Left colon (tissue), 2 donors: ENCODE measurements around the gene ESR2. TPM values are rescaled to one million over a fixed set of nuclear protein-coding genes. Genes with fewer than 3 reads are reported as not detected.
"Not testable (repeated sequence)": the region's sequence is repeated elsewhere in the genome, so short reads cannot be mapped to it uniquely, and the experiment has no call there.

Experiments
- ATAC-seq: fragments of 200-7000 bp; cut with Tn5 transposase; one replicate; pipeline ENCODE4 v1.9.1; 2020; ENCODE audit warnings: mild to moderate bottlenecking, moderate library complexity
- DNase-seq, 2 donors: peaks; one replicate each; pipeline ENCODE4 v3.0.0-alpha.2; 2020
- intact Hi-C, 2 donors: fragments of 100-400 bp; cut with DNase I in 1 of 2; cut with micrococcal nuclease in 1 of 2; formaldehyde crosslinking; loops; one replicate each; pipeline versions ENCODE4 v1.11.2 to v1.14.0; 2022; cut with DNase I, micrococcal nuclease
- total RNA-seq, 2 donors: library from RNA; stranded (reverse); fragmentation: NEBNext Ultra II Directional; extraction: Animal tissue kit (Norgen Biotek cat#: 25700); gene quantifications; one replicate each; pipeline ENCODE4 v1.2.1, GENCODE V29; 2021
- donor health status: DM: no; HTN: no; CAD: no.
- donor health status: DM: yes; HTN: yes; CAD: no.

ESR2 gene
- total RNA-seq, 2 donors from 2014 or later, result 0.40 to 0.70 TPM

DNA sequence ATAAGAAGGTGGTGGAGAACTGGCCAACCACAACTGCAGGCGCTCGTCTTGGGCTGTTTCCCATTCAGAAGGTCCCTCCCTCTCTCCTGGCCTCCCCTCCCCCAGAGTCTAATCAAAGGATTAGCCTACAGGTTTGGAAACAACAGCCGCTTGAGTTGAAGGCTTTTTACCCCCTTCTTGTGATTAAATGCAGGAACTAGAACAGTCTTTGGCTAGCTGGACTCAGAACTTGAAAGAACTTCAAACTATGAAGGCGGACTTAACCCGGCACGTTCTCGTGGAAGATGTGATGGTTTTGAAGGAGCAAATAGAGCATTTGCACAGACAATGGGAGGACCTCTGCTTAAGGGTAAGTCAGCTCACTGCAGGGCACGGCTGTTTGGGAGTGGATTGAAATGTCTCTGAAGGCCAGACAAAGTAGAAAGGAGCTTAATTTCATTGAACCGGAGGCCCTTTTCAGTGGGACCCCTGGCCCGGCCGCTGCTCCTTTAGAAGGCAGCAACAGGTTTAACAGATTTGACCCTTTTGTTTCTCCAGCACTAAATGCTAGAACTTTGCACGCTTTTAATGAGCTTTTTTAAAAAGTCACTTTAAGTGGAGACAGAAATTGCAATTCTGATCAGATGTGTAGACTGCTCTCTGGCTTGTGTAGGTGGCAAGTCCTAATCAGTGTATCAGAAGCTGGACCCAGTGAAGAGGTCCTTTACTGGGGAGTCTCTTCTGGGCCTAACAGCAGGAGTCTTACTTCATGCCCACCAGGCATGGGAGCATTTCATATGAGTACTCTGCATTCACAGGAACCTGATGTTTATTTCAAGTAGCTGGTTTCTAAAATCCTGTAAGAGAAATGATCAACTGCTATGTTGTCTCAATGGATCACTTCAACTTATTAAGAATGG, 107.7 kb downstream of the ESR2 start:
- intact Hi-C loops, result no loop called here
- ATAC-seq (no peak), DNase-seq (no peak)

DNA sequence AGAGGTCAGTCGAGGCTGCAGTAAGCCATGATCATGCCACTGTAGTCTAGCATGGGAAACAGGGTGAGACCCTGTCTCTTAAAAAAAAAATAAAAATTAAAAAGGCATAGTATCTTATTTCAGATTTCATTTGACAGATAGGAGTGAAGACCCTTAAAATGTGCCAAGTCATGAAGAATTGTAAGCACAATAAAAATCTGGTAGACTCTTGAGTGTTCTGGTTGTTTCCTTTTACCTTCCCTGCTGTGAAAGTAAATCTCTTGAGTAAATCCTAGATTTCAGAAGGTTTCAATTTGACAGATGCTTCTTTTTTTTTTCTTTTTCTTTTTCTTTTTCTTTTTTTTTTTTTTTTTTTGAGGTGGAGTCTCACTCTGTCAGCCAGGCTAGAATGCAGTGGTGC, 109.0 kb downstream of the ESR2 start:
- DNase-seq (no peak), ATAC-seq (no peak)
- intact Hi-C loops, result no loop called here

GRCh38 chr14:64184103-64184729, 110.0 kb downstream of the ESR2 start:
- intact Hi-C loops, result no loop called here
- DNase-seq (no peak), ATAC-seq (no peak)

GRCh38 chr14:64182908-64183307, 111.3 kb downstream of the ESR2 start:
- intact Hi-C loops, DNase-seq, ATAC-seq: not testable (repeated sequence)

DNA sequence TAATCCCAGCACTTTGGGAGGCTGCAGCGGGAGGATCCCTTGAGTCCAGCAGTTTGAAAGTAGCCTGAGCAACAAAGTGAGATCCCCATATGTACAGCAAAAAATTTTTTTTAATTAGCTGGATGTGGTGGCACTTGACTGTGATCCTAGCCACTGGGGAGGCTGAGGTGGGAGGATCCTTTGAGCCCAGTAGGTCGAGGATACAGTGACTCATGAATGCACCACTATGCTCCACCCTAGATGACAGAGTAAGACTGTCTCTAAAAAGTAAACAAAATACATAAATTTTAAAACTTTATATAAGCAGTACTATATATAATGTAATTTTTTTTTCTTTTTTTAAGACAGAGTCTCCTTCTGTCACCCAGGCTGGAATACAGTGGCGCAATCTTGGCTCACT, 115.4 kb downstream of the ESR2 start:
- intact Hi-C loops, result no loop called here
- no peak for ATAC-seq
- DNase-seq, result no peak

- ATAC-seq (no peak), DNase-seq (no peak)
- intact Hi-C loops, result no loop called here
Observed at GRCh38 chr14:64176330-64176729, 117.8 kb downstream of the ESR2 start.

- intact Hi-C loops, result no loop called here
- ATAC-seq, result no peak
- no peak for DNase-seq
Observed at GRCh38 chr14:64174922-64175782, 119.0 kb downstream of the ESR2 start.

GRCh38 chr14:64170181-64170580, 124.0 kb downstream of the ESR2 start:
- intact Hi-C loops, result no loop called here
- ATAC-seq (no peak), DNase-seq (no peak)

- DNase-seq, result no peak
- ATAC-seq, result no peak
- intact Hi-C loops, result no loop called here
Observed at GRCh38 chr14:64159588-64159987, 134.6 kb downstream of the ESR2 start.

GRCh38 chr14:64158608-64159007, 135.6 kb downstream of the ESR2 start:
- DNase-seq (no peak), ATAC-seq (no peak)
- intact Hi-C loops, result no loop called here

- intact Hi-C loops, result no loop called here
- ATAC-seq (no peak), DNase-seq (no peak)
Observed at GRCh38 chr14:64149921-64150320, 144.2 kb downstream of the ESR2 start.

GRCh38 chr14:64147126-64147790, 146.9 kb downstream of the ESR2 start:
- intact Hi-C loops, result no loop called here
- DNase-seq (no peak), ATAC-seq (no peak)

- DNase-seq (no peak), ATAC-seq (no peak)
- intact Hi-C loops, result no loop called here
Observed at GRCh38 chr14:64137657-64138290, 156.4 kb downstream of the ESR2 start.

DNA sequence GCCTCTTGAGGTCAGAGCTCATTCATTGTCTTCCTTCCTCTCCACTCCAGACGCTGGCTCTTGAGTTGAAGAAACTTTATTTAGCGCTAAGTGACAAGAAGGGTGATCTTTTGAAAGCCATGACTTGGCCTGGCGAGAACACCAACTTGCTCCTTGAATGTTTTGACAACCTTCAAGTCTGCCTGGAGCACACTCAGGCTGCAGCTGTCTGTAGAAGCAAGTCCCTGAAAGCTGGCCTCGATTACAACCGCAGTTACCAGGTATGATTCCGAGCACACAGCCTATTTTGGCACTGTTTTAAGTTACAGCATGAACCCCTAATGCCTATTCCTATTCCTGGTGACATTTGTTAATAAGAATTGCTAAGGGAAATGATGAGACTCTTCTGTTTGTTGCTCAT, 167.6 kb downstream of the ESR2 start:
- no peak for ATAC-seq
- DNase-seq, result no peak
- intact Hi-C loops, result no loop called here

DNA sequence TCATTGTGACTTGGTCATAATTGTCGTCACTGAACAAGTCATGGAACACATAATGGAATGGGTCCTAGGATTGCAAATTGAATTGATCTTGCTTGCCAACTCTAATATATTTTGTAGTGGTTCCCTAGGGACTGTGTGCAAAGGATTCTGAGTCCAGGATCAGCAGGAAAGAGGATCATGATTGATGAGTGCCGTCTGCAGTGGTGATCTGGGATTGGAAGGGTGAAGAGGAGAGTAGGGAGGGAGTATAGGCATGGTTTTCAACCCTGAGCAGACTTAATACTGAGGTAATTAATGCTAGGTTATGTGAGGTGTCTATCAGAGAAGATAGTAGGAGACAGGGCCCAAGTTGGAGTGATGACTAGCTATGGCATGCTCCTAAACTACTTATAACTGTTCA, 168.9 kb downstream of the ESR2 start:
- no peak for DNase-seq
- intact Hi-C loops, result no loop called here
- ATAC-seq, result no peak

DNA sequence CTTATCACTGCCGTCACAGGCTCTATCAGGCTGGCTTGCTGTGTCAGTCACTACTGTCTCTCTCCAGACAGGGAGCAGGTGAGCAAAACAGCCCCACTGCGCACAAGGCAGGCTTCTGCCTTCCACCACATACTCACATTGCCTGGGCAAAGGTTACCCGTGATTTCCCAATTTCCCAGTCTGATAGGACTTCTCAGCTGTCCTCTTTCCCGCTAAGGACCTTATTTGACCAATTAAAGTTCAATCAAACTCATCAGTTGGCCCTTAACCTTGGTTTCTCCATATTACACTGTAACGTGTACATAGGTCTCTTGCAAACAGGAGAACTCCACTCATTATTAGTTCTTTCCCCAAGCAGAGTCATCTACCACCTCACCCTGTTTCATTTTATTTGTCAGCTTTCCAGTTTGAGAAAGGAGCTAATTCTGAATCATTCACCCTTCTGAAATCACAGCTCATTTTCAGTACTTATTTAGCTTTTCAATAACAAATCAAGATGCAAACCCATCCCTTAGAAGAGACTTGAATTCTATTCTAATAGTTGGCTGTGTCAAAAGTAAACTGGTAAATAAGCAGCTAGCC, 170.8 kb downstream of the ESR2 start:
- no peak for ATAC-seq
- intact Hi-C loops, result no loop called here
- DNase-seq, result no peak

- ATAC-seq, result no peak
- intact Hi-C loops, result no loop called here
- DNase-seq, result no peak
Observed at GRCh38 chr14:64119980-64120379, 174.2 kb downstream of the ESR2 start.

GRCh38 chr14:64119500-64119899, 174.7 kb downstream of the ESR2 start:
- DNase-seq (no peak), ATAC-seq (no peak)
- intact Hi-C loops, result no loop called here
